GM21786 (cell line): ENCODE data around the gene ADAM19.
A peak's percentile ranks its signal among the peaks of the same experiment; 100 is the strongest.

Experiments used
- ATAC-seq: cut with Tn5 transposase; IDR thresholded peaks from one replicate; pipeline ENCODE4 v1.9.1; 2021; ENCODE audit not compliant: unreplicated experiment

Gene ADAM19

GRCh38 chr5:157563929-157564716 is 11.5 kb downstream of the ADAM19 start:
- no peak for ATAC-seq

GRCh38 chr5:157563373-157563928 is 12.1 kb downstream of the ADAM19 start:
- no peak for ATAC-seq

- ATAC-seq, result no peak
Measured at GRCh38 chr5:157562111-157562581, 13.4 kb downstream of the ADAM19 start.

- ATAC-seq, result no peak
Measured at GRCh38 chr5:157561110-157561509, 14.5 kb downstream of the ADAM19 start.

GRCh38 chr5:157559301-157559700 is 16.3 kb downstream of the ADAM19 start:
- ATAC-seq, result no peak

- no peak for ATAC-seq
Measured at GRCh38 chr5:157558681-157559080, 16.9 kb downstream of the ADAM19 start.

- no peak for ATAC-seq
Measured at GRCh38 chr5:157558041-157558595, 17.5 kb downstream of the ADAM19 start.

GRCh38 chr5:157556615-157557418 is 18.8 kb downstream of the ADAM19 start:
- no peak for ATAC-seq

GRCh38 chr5:157555037-157555640 is 20.4 kb downstream of the ADAM19 start:
- ATAC-seq, result no peak

GRCh38 chr5:157554179-157555036 is 21.2 kb downstream of the ADAM19 start:
- peak; percentile 54 for ATAC-seq

- no peak for ATAC-seq
Measured at GRCh38 chr5:157552650-157553049, 22.9 kb downstream of the ADAM19 start.

- no peak for ATAC-seq
Measured at GRCh38 chr5:157550663-157551062, 24.9 kb downstream of the ADAM19 start.

- no peak for ATAC-seq
Measured at GRCh38 chr5:157549954-157550549, 25.5 kb downstream of the ADAM19 start.

GRCh38 chr5:157549283-157549629 is 26.3 kb downstream of the ADAM19 start:
- no peak for ATAC-seq

GRCh38 chr5:157548513-157549282 is 26.9 kb downstream of the ADAM19 start:
- no peak for ATAC-seq

- no peak for ATAC-seq
Measured at GRCh38 chr5:157547941-157548512, 27.5 kb downstream of the ADAM19 start.

GRCh38 chr5:157546456-157547100 is 29.0 kb downstream of the ADAM19 start:
- ATAC-seq, result no peak

- no peak for ATAC-seq
Measured at GRCh38 chr5:157545610-157546310, 29.8 kb downstream of the ADAM19 start.
